HG02970 (cell line): ENCODE data around the gene EFHC1.

Experiments used
- ATAC-seq: cut with Tn5 transposase; IDR thresholded peaks from one replicate; pipeline ENCODE4 v1.9.1; 2021; ENCODE audit warnings: mild to moderate bottlenecking, moderate library complexity, moderate number of reproducible peaks; ENCODE audit not compliant: unreplicated experiment, low FRiP score

The EFHC1 gene

DNA sequence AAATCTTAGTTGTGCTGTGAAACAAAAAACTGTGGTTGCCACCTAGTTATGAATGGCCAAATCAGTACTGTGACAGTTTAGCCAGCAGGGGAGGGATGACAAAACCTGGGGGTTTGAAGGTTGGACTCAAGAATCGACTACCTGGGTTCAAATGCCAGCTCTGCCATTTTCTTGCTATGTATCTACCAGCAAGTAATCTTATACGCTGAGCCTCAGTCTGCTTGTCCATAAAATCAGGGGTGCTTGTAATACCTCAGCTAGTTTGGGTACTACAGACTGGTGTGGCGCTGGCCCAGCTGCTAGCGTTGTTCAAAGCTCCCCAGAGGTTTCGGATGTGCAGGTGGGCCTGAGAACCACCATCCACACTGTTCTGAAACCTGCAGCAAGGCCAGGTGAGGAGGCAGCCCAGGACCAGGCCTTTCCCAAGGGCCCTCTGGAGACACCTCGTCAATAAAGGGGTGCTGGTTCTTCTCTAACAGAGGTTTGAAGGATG lies 116.3 kb downstream of the EFHC1 start:
- peak; percentile 30 for ATAC-seq

DNA sequence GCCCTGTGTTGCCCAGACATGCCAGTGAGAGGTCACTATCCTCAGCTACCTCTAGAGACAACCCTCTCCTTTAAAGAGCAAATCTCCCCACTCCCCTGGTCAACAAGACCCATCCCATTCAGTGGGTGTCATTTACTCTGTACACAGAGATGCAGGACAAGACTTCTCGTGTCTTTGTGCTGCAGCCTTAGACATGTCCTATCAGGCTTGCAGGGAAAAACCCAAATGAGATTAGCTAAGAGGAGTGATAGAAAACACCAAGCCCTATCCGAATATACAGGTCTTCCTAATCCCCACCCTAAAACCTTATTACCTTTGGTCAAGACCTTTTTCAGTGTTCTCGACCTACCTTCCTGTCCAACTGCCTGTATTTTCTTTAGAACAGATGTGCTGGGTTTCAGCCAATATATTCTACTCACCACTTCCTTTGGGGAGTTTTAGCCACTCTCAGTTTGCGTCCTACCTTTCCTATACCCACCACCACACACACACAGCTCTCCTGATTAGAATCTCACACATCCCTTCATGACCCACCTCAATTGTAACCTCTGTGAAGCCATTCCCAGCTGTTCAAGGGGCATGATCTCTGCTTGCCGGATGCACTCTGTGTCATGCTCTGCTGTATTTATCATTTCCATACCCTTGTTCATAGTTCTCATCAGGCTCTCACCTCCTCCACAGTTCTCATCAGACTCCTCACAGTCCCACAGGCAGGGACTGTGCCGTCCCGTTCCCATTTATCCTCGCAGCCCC lies 117.0 kb downstream of the EFHC1 start:
- ATAC-seq, result peak; percentile 45

DNA sequence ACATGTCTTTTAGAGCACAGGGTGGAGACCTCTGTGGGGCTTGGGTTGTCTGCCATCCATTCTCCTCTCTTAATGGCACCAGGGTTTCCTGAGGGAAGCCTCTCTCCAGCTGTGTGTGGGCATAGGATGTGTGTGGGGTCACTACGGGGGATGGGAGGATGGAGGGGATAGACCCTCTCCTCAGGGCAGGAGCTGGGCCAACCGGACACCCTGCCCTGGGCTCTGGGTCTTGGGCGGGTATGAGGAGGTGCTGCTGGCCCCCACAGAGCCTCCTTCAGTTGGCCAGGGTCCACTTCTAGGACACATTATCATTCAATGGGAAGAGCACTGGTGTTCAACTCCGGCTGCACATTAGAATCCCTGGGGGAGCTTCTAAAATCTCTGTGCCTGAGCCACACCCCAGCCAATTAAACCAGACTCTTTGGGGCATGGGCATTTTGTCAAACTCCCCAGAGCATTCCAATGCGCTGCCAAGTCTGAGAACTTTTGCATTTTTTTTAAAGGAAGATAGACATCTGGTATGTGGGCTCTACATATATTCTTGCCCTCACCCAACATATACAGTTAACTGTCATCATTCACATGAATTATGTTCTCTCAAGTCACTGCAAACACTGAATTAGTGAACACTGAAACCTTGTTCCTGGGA lies 118.2 kb downstream of the EFHC1 start:
- no peak for ATAC-seq

DNA sequence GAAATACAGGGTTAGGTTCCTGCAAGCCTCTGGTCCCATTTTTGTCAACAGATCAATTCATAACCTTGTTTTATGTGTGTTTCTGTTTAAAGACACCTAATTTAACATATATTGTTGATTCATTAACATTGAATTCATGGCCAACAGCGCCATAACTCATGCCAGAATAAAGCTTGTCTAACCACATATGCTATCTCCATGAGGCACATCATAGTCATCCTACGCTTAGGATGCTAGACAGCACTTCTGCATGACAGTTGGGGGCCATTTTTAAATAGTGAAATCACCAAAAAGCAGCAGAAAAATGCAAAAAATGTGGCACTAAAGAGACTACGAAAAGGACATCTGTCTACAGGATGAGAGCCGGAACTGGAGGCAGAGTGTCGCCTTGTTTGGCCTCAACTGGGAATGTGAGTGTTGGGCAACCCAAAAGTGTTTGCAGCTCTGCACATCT lies 118.8 kb downstream of the EFHC1 start:
- no peak for ATAC-seq

DNA sequence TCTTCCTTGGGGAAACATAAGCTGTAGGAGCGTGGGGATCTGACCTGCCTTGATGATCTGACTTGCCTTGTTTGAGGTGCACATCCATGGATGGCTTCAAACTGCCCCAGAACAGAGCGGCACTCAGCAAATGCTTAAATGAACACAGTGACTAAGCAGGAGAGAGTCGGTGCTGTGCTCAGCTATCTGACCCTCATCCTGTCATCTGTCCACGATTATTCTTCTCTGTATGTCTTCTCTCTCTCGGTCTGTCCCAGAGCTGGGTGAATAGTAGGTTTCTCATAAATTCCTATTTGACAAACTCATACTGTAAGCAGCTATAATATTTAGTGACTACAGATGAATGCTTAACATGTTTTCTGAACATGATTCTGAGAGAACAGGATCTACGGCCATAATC lies 119.5 kb downstream of the EFHC1 start:
- ATAC-seq, result no peak

DNA sequence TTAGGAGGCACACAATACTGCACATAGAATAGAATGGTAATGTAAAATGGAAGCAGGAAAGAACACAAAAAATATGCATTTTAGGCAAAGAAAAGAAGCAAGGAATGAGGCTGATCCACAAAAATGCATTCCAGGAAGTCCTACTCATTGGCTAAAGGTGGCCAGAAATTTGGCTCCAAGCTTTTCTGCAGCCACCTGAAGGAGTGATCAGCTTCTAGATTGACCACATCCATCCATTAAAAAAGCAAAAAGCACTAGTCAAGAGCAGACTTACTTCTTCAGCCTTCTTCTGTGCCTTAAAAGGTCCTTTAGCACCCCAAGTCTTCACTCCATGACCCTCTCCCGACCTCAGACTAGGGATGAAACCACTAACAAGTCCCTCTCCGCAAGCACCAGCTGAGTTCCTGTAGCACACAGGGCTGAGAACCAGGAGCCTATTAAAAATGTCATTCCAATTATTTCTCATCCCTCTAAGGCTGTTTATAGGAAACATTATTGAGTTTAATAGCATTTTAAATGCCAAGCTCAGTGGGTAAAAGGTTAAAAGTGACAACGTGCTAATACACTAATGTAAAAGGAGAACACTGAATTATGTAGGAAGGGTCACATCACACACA lies 120.3 kb downstream of the EFHC1 start:
- ATAC-seq, result no peak

DNA sequence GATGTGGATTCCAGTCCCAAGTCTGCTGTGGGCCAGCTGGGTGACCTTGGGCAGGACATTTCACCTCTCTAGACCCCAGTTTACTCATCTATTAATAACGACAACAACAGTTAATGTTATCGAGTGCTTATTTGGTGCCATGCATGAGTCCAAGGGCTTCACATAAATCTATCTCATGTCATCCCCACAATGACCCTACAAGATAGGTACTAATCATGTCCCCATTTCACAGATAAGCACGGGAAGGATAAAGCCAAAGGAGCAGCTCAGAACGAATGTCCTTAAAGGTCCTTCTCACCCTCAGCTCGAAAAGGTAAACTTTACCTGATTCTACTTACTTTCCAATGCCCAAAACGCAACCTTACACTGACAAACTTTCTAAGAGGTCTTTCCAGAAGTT lies 121.0 kb downstream of the EFHC1 start:
- no peak for ATAC-seq

DNA sequence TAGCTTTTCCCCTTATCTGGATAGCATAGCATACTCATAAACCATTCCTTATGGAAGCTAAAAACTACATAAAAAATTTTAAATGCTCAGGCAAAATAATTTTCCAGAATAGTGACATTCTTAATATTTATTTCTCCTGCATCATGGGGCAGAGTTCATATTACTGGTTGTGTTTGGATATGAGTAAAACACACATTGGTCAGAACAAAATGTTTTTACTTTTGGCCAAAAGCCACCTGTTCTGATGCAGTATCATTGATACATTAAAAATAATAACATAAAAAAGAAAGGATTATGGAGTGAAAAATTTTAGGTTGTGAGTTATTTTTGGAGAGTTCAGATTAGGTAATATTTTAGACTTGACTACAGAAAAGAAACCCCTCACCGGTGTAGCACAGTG lies 123.1 kb downstream of the EFHC1 start:
- ATAC-seq, result no peak

DNA sequence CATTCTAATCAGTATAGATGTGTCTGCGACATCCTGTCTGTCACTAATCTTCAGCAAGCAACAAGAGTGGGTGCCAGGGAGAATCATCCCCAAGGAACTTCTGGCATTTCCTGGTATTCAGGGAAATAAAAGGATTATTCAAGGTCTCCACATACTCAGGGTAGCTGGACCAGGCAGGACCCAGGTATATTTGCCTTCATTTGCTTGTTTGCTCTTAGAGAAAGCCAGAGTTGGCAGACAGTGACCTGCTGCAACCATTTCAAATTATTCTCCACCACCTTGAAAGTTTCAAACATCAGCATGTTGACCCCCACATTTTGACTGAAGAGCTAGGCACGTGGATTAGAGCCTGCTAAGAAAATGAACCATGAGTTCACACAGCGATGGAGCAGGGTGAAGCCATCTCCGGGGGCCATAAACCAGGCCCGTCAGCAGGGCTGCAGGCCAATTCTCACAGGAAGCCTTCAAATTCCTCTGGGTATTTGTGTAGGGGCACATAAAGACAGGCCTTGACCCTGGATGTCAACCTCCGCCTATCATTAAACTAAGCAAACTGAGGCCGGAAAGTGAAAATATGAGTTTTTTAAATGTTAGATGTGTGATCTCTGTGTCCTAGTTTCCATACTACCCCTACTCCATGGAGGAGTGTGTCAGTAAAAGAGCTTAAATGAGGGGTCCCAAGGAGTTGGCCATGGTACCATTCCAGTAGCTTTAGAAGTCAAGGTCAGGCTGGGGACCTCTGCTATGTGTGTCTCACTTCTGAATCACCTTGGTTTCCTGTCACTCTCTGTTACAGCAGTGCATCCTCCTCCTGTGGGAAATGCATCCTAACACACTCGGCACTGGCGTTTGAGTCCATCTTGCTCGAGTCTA lies 123.8 kb downstream of the EFHC1 start:
- ATAC-seq, result no peak

DNA sequence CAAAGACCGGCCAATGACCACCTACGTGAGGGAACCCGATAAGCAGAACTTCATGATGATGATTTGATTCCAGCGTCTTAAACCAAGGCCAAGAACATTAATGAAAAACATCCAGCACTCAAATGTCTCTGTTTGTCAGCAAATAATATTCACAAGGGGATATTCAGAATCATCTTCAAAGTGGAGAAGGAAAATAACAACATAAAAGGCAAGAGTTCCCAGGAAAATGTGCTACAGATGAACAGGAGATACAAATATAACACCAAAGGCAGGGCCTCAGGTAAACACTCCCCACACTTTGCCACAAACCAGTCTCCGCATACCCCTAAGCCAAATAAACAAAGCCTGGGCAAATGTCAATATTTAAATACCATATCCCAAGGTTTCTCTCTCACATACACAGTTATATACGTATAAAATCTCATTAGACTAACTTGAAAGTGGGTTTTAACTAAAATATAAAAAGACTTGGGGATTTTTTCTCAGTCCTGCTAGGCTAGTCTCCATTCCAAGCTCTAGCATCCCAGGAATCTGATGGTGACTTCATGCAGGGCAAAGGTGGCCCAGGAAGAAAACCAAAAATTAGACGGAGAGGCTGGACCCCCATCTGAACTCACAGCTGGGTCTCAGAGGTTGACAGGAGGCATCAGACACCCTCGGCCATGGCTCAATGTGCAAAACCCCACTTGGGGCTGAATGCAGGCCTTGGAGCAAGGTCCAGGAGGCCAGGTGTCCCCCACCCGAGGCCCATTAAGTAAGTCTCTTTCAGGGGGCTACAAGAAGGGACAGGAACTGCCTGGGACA lies 124.7 kb downstream of the EFHC1 start:
- ATAC-seq, result no peak

DNA sequence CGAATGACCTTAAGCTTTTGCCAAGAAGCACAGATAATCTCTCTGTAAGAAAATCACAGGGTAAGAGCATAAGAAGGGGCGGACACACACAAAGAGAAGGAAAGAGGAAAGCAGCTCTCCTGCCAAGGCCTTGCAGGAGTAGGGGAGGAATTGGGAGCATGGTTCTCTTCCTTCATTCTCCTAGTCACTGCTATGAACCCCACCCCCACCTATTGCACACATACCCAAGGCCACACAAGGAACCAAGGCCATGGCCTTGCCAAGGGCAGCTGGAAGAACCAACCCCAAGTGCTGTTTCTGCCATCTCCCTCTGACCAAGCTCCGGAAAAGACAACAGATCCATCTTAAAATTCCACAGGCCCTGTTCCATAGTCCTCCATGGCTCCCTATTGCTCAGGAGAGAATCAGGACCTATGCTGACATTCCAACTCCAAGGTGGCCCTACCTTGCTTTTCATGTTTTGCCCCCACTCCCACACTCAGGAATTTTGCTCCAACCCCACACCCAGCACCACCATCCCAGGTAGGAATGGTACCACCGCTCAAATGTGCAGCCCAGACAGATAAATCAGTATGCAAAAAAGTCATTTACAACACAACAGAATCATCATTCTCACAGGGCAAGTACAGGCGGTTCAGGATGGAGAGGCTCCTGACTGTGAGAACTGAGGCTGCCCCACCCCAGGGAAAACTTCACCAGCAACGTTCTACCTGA lies 125.4 kb downstream of the EFHC1 start:
- ATAC-seq, result no peak

DNA sequence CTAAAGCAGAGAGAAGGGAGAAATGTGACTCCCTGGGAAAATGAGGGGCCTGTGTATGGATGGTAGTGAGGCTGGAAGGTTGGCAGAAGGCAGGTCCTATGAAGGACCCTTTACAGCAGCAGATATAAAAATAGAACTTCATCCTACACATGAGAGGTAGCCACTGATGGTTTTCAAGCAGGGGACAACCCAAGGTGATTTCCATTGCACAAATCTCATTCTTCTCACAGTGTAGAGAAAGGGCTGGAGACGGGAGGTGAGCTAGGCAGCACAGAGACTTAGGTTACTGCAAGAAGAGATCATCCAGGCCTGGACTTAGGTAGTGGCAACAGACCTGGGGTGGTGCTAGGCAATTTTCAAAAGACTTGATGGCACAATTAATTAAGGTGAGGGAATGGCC lies 126.0 kb downstream of the EFHC1 start:
- ATAC-seq, result peak; percentile 35

DNA sequence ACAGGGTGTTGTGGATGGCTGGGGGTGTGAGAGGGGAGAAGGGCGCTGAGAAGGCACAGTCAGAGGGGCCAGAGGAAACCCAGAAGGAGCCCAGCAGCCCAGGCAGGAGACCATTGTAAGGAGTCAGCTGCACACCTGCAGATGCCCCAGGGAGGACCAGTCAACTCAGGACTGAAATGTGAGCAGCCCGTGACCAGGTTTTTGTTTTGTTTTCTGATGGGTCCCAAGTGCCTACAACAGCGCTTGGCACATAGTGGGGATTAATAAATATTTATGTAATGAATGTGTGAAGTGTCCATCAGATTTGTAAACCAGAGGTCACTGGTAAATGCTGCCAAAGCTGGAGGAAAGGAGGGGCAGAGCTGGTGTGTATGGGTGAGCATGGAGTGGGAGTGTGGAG lies 126.5 kb downstream of the EFHC1 start:
- ATAC-seq, result peak; percentile 74

DNA sequence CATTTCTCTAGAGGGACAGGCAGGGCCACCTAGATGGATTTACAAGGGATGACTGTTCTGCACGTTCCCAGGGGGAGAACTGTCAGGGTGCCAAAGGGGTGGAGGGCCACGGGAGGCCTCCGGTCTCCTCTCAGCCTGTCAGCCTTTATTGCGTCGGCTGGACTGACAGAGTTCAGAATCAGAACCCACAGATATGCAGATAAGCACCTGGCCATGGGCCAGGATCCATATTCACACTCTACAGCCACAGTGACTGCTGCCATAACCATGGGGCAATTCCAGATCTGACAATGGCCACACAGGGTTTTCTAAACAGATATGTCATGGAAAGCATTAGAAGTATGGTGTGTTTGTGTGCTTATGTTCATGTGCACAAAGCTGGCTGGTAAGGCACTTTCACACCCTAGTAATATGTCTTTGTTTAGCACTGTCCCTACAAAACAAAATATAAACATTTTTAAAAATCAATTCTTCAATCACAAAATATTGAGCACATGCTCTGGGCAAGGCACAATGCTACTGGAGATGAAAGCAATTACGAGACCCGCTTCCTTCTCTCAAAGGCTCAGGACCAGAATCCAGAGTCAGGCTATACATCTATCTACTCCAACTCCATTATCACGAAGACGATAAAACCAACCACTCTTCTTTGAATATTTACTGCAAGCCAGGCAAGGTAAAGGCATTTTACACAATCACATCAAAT lies 127.7 kb downstream of the EFHC1 start:
- ATAC-seq, result no peak

DNA sequence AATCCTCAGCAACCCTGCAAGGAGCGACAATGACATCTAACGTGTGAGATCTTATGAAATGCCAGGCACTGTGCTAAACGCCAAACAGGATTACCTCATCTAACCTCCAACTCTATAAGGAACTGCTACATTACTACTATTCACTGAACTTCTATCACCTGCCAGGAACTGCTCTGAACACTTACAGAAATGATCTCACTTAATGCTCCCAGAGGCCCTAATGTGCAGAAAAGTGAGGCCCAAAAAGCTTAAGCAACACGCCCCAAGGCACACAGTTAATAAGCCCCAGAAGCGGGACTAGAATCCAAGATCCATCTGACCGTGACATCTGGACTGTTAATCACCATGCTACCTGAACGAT lies 128.2 kb downstream of the EFHC1 start:
- no peak for ATAC-seq

DNA sequence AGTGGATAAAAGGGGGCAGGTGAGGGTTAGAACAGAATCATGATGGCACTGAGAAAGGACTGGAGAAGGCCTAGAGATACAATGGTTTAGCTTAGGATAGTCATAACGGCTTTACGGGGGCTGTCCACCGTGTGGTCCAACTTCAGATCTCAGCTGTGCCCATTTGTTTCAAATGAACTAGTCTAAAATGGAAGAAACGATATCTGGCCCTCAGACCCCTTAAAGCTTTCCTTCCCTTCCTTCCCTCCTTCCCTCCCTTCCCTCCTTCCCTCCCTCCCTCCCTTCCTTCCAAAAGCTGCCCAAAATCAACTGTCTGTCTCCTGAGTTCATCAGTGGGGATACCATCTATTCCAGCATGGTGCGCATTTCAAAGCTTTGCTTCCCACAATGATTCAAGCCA lies 128.9 kb downstream of the EFHC1 start:
- ATAC-seq, result no peak

DNA sequence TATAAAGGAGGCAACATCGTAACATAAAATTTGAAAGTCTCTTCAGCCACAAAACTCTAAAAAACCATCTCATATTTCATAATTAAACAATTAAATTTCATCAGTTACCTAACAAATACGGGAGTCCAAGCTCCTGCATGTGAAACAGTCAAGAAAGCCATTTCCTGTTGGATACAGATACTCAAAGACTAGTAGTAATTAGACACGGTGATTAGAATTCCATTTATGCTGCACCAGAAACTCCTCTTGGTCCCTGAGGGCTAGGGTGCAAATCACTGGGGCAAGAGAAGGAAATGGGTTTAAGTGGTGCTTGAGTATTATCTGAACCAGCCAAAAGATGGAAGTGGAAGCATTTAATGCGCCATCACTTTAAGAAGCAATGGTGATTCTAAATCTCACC lies 129.3 kb downstream of the EFHC1 start:
- ATAC-seq, result no peak

DNA sequence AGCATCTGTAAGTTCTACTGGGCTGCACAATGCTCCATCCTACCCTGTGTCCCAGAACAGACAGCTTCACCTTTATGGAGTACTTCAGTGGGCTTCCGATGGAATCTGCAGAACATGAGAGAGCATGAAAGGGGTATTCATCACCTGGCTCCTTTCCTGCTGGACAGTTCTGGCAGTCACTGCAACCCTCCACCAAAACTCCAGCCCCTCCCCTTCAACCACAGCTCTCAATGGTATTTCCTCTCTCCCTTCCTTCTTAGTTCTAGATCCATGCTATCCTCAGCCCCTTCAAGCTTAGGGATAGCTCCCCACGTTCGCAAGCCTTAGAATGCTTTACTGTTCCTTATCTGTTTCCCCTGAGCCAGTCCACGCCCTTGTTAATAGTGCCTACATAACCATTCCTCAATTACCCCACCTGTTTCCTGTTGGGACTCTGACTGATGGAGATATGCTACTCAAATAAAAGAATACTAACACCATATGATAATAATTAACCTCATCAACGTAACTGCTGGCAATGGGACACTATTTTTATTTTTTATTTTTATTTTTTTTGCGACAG lies 130.0 kb downstream of the EFHC1 start:
- no peak for ATAC-seq
